GM19372 (cell line): ENCODE results near the gene CUX1.

Source experiments
- ATAC-seq: cut with Tn5 transposase; IDR thresholded peaks from one replicate; pipeline ENCODE4 v1.9.1; 2021; ENCODE audit warnings: mild to moderate bottlenecking, low read depth, moderate library complexity; ENCODE audit not compliant: unreplicated experiment

Gene CUX1

DNA sequence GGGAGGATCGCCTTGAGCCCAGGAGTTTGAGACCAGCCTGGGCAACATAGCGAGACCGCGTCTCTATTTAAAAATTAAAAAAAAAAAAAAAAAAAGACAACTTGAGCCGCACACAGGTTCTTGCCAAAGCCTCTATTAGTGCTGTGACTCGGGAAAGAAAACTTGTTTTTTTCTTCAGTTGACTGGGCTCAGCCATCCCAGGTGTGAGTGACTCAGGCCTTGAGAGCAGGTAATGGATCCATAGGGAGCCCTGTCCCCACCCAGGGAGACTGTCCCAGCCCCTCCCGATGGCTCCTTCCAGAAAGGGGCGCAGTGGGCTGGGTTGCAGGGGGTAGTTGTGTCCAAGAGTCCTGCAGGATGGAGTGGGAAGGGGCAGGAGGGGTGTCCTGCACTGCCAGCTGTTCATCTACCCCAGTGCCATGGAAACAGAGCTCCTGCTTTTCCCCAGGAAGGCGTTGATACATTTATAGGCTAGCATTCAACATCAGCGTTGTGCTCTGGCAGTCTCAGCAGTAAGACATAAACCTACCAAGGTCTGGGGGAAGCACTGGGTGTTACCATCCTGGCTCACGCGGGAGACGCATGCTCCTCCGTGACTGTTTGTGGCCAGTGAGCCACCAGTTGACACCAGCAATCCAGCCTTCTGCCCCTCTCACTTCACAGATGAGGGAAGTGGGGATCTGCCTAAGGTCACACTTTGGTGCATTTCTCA lies 126.6 kb downstream of the CUX1 start:
- no peak for ATAC-seq

- ATAC-seq = no peak
Observed at GRCh38 chr7:101944611-101945010, 127.2 kb downstream of the CUX1 start.

GRCh38 chr7:101945034-101945758 lies 127.8 kb downstream of the CUX1 start:
- no peak for ATAC-seq

GRCh38 chr7:101947899-101948298 lies 130.5 kb downstream of the CUX1 start:
- ATAC-seq = no peak

DNA sequence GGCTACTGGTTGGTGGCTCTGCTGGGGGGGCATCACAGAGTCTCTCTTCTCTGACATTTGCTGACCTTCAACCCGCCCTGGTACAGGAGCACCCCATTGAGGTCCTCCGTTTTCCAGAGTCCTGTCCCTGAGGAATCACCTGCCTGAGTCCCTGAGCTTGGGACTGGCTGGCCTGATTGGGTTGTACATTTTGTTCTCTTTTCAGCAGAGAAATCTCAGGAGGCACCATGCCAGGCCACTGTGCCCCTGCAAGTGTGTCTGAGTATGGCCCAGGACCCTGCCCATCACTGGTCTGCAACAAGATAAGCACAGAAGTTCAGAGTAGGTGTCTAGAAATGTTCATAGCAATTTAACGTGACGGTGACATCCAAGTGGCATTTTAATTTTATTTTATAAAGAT lies 131.2 kb downstream of the CUX1 start:
- ATAC-seq = no peak

GRCh38 chr7:101950450-101951119 lies 133.2 kb downstream of the CUX1 start:
- no peak for ATAC-seq

DNA sequence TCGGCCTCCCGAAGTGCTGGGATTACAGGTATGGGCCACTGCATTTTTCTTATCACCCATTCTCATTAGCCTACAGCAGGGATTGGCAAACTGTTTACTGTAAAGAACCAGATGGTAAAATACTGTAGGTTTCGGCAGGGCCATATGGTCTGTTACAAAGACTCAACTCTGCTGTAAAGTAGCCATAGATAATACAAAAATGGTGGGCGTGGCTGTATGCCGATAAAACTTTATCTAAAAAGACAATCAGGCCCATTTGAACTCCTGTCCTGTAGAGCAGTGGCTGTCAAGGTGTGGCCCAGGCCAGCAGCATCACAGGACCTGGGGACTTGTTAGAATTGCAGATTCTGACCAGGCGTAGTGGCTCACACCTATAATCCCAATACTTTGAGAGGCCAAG lies 134.3 kb downstream of the CUX1 start:
- ATAC-seq = no peak

DNA sequence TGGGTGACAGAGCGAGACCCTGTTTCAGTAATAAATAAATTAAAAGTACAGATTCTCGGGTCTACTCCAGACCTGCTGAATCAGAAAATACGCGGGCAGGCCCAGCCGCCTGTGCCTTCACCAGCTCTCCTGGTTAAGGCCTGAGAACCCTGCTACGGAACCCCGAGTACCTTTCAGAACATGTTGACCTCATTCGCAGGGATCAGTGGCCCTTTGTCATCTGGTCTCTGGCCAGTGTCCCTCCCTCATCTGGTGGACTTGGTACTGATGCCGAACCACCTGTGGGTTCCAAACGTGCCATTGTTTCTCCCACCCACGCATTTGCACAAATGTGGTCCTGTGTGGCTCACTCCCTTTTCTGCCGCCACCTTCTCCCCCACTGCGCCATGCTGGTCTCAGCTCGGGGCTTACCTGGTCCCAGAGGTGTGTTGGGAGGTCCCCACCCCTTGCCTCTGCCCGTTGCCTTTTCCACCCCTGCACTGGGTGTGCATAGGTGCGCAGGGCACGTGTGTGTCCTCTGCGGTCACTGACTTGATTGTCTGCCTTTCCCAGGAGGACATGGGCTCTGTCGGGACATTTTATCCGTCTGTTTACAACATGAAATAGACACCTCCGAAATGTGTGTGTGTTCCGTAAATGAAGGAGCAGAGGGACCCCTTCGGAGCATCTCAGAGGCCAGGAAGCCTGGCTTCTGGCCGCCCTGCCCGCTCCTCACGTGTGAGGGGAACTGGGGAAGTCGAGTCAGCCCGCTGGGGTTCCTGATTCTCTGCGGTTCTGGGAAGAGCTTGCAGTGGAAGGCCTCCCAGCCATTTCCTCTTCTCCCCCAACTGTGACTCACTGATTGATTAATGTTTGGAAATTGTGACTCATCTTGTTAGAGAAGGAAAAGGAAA lies 135.2 kb downstream of the CUX1 start:
- no peak for ATAC-seq

GRCh38 chr7:101953248-101953819 lies 135.9 kb downstream of the CUX1 start:
- ATAC-seq = no peak

DNA sequence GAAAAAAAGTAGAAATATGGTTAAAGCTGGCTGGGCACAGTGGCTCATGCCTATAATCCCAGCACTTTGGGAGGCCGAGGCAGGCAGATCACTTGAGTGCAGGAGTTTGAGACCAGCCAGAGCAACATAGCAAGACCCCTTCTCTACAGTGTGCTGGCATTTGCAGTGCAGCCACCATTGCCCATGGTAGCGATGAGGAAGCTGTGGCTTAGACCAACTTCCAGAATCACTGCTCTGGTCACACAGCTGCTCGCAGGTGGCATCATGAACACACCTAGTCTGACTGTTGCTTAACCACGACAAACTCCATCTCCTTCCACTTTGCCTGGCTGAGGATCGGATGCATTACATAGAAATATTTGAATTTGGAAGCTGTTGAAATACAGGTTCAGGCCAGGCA lies 137.1 kb downstream of the CUX1 start:
- ATAC-seq = no peak

- ATAC-seq = no peak
Observed at GRCh38 chr7:101956130-101956529, 138.7 kb downstream of the CUX1 start.

GRCh38 chr7:101957744-101958525 lies 140.5 kb downstream of the CUX1 start:
- no peak for ATAC-seq

- no peak for ATAC-seq
Observed at GRCh38 chr7:101959342-101959741, 141.9 kb downstream of the CUX1 start.

GRCh38 chr7:101959829-101960228 lies 142.4 kb downstream of the CUX1 start:
- no peak for ATAC-seq

- ATAC-seq = no peak
Observed at GRCh38 chr7:101960323-101960722, 142.9 kb downstream of the CUX1 start.

DNA sequence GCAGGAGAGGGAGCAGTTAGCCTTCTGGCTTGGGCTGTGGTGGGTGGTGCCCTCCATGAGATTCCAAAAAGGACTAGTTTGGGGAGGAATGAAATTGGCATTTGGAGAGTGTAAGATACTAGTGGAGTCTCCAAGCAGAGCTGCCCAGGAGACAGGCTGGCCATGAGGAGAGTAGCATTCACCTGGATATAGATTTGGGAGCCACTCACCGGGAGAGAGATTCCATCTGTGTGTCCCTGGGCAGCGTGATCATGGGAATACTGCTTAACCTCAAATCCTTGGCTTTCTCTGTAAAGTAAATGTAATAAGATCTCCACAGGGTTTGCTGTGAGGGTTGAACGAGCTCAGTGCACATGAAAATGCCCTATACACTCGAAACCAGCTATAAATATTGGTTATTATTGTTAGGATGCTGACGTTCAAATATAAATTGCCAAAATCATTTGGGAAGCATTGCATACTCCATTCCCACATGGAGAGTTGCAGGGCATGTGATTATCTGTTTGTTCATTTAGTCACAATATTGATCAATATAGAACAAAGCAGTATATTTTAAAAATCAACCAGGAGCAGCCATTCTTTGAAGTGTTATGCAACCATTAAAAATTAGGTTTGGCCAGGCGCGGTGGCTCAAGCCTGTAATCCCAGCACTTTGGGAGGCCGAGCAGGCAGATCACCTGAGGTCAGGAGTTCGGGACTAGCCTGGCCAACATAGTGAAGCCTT lies 143.7 kb downstream of the CUX1 start:
- ATAC-seq = no peak

DNA sequence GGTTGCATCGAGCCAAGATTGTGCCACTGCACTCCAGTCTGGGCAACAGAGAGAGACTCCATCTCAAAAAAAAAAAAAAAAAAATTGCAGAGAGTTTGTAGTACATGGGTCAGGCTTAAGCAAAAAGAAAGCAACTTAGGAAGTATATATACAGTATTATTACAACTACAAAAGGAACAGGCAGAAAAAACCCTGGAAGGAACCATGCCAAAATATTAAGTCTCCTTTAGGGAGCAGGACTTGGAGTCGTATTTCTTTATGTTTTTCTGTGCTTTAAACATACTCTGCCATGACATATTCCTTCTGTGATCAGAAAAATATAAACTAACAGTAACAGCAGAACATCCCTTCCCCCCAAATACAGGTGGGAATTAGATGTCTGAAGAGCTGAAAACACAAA lies 144.4 kb downstream of the CUX1 start:
- ATAC-seq = no peak

- no peak for ATAC-seq
Observed at GRCh38 chr7:101963693-101964092, 146.3 kb downstream of the CUX1 start.
